Thyroid gland (tissue), 4 donors: ENCODE measurements around the gene AKR1C1.

Experiments
- POLR2A ChIP-seq, 2 donors: fragments of 450-650 bp; IDR thresholded peaks; one replicate each; pipeline ENCODE4 v1.6.1; 2017; ENCODE audit warnings: antibody characterized with exemption in 2 of 2, mild to moderate bottlenecking in 2 of 2, moderate library complexity in 1 of 2
- TF ChIP-seq, protein P1 (sequence below), 6 experiments: fragments of 200-600 bp in 3 of 6; fragments of 450-650 bp in 3 of 6; sonication (generic) in 3 of 6; IDR thresholded peaks; one replicate each; pipeline ENCODE4 v1.5.1; 2016 to 2019; ENCODE audit warnings: antibody characterized with exemption in 6 of 6, mild to moderate bottlenecking in 2 of 6, inconsistent platforms in 1 of 6, moderate library complexity in 1 of 6

DNA sequence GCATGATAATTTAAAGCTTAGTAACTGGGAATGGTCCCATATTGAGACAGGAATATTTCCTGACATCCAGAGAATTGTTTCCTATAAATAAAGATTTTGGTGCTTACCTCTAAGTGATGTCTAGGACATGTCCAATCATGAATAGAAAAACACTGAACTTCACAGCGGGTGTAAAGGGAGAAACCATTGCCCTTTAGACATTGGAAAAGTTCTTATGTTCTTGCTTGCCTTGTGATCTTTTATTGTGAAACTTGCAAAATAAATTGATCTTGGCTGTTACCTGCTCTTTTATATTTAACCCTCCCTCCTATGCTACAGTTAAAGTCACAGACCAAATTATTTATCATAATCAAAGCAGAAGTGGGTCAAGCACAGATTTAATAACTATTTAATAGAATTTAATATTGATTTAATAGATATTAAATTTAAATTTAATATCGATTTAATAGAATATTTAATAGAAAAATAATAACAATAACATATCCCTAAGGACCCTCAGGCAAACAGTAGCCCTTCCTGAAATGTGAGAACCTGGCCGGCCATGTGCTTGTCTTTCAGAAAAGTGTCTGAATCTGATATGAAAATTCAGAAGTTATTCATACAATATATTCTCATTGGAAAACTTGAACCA is 47.0 kb upstream of the AKR1C1 start:
- TF ChIP-seq, protein P1, sequence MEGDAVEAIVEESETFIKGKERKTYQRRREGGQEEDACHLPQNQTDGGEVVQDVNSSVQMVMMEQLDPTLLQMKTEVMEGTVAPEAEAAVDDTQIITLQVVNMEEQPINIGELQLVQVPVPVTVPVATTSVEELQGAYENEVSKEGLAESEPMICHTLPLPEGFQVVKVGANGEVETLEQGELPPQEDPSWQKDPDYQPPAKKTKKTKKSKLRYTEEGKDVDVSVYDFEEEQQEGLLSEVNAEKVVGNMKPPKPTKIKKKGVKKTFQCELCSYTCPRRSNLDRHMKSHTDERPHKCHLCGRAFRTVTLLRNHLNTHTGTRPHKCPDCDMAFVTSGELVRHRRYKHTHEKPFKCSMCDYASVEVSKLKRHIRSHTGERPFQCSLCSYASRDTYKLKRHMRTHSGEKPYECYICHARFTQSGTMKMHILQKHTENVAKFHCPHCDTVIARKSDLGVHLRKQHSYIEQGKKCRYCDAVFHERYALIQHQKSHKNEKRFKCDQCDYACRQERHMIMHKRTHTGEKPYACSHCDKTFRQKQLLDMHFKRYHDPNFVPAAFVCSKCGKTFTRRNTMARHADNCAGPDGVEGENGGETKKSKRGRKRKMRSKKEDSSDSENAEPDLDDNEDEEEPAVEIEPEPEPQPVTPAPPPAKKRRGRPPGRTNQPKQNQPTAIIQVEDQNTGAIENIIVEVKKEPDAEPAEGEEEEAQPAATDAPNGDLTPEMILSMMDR (IDR thresholded peaks at IDR 0.05) = no peak
- no peak for TF ChIP-seq POLR2A (IDR thresholded peaks at IDR 0.05)
